Neural progenitor cell (in vitro differentiated cells): ENCODE data around the gene SLC9A3. TPM values are rescaled to one million over a fixed set of nuclear protein-coding genes. Genes with fewer than 3 reads are reported as not detected.

Experiments
- DNase-seq: peaks from one replicate; pipeline ENCODE4 v3.0.0-alpha.2; 2016; ENCODE audit warnings: low spot score
- H2AFZ ChIP-seq: fragments of 200-600 bp; sonication (generic); replicated peaks from 2 replicates; pipeline ENCODE4 v1.6.1; 2016; ENCODE audit warnings: antibody characterized with exemption
- H3F3A ChIP-seq: fragments of 200-600 bp; sonication (generic); 2 replicates; pipeline ENCODE4 v1.6.1; 2016; ENCODE audit warnings: antibody characterized with exemption, low read depth
- H3K27ac ChIP-seq: fragments of 200-600 bp; sonication (generic); 2 replicates; pipeline ENCODE4 v1.5.1; 2016; ENCODE audit warnings: mild to moderate bottlenecking
- H3K27me3 ChIP-seq: fragments of 200-600 bp; sonication (generic); 2 replicates; pipeline ENCODE4 v1.6.1; 2016; ENCODE audit warnings: mild to moderate bottlenecking, moderate library complexity
- H3K36me3 ChIP-seq: fragments of 200-600 bp; sonication (generic); 2 replicates; pipeline ENCODE4 v1.5.1; 2016
- H3K4me1 ChIP-seq: fragments of 200-600 bp; sonication (generic); 2 replicates; pipeline ENCODE4 v1.6.1; 2016; ENCODE audit warnings: mixed run types
- H3K4me2 ChIP-seq: fragments of 200-600 bp; sonication (generic); 2 replicates; pipeline ENCODE4 v1.6.1; 2016
- H3K4me3 ChIP-seq: fragments of 200-600 bp; sonication (generic); 2 replicates; pipeline ENCODE4 v1.5.1; 2016
- H3K79me2 ChIP-seq: fragments of 200-600 bp; sonication (generic); 2 replicates; pipeline ENCODE4 v1.6.1; 2016; ENCODE audit warnings: low read depth
- H3K9ac ChIP-seq: fragments of 200-600 bp; sonication (generic); 2 replicates; pipeline ENCODE4 v1.6.1; 2016
- H3K9me3 ChIP-seq: fragments of 200-600 bp; sonication (generic); 2 replicates; pipeline ENCODE4 v1.5.1; 2016; ENCODE audit warnings: low read depth
- H4K20me1 ChIP-seq: fragments of 200-600 bp; sonication (generic); 2 replicates; pipeline ENCODE4 v1.6.1; 2016; ENCODE audit warnings: low read depth
- H3K27ac Mint-ChIP-seq: 3 replicates; pipeline ENCODE4 v1.8.0; 2021; ENCODE audit warnings: mixed read lengths
- H3K27me3 Mint-ChIP-seq: 2 replicates; pipeline ENCODE4 v1.8.0; 2022; ENCODE audit warnings: low read depth, mild to moderate bottlenecking, inconsistent platforms, moderate library complexity, mixed read lengths; ENCODE audit not compliant: insufficient read depth
- H3K36me3 Mint-ChIP-seq: 3 replicates; pipeline ENCODE4 v1.8.0; 2021; ENCODE audit warnings: mixed read lengths
- H3K4me1 Mint-ChIP-seq: 3 replicates; pipeline ENCODE4 v1.8.0; 2021; ENCODE audit warnings: mixed read lengths
- H3K4me3 Mint-ChIP-seq: 3 replicates; pipeline ENCODE4 v1.8.0; 2021; ENCODE audit warnings: mild to moderate bottlenecking, moderate library complexity, mixed read lengths
- H3K9me3 Mint-ChIP-seq: 3 replicates; pipeline ENCODE4 v1.8.0; 2020; ENCODE audit warnings: mixed read lengths
- EZH2 ChIP-seq: fragments of 200-600 bp; sonication (generic); IDR thresholded peaks from 2 replicates; pipeline ENCODE4 v1.6.1; 2017; ENCODE audit warnings: antibody characterized with exemption, mild to moderate bottlenecking, moderate library complexity
- EZH2phosphoT487 ChIP-seq: fragments of 200-600 bp; sonication (generic); IDR thresholded peaks from 2 replicates; pipeline ENCODE4 v1.6.1; 2017; ENCODE audit warnings: antibody characterized with exemption
- total RNA-seq: library from RNA; depleted of rRNA; stranded (reverse); fragments of >200 nt; gene quantifications from 2 replicates; pipeline ENCODE4 v1.2.3, GENCODE V29; 2015; ENCODE audit warnings: low replicate concordance
- TF ChIP-seq, protein P1 (sequence below): fragments of 200-600 bp; sonication (generic); IDR thresholded peaks from 2 replicates; pipeline ENCODE4 v1.5.1; 2017; ENCODE audit warnings: antibody characterized with exemption, mild to moderate bottlenecking

Gene SLC9A3
- total RNA-seq, 1 donor from 2014 or later = 1.4 TPM

DNA sequence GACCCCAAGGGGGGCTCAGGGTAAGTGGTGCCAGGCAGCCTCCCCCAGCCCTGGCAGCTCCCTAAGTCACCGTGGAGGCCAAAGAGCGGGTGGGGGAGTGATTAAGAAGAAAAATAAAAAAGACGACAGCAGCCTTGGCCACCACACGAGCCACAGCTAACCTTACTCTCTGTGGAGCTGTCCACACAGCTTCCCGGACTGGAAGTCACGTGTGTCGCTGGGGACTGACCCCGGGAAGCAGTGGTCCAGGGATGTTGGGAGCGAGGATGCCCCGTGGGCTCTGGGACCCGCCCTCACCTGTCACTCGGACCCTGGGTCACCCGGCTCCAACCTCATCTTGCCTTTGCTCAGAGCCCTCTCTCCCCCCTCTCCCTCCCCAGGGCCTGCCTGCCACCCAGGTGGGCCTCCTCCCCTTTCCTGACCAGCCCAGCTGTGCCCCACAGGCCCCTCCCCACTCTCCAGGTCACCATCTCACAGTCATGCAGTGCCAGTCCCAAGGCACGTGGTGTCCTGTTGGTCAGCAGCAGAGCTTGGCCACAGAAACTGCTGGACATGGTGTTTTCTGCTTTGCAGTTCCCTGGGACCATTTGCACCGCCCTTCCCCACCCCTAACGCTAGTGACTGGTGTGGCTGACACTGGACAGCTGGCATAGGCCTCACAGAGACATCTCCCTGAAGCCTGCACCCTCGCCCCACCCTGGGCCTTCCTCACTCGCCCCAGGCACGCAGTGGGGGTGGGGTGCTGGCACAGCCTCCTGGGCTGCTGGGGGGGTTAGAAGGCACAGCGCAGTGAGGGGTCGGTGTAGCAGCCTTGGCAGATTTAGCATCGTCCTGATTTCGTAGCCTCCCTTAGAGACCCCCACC lies 91.1 kb downstream of the SLC9A3 start:
- no peaks in the 10 kb centered on the region for H3K9me3 Mint-ChIP-seq
- H3K27ac ChIP-seq = no peak overlapping the region
- H3K27ac Mint-ChIP-seq = no peak overlapping the region
- no peak overlapping the region for H3K4me3 ChIP-seq
- no peaks in the 10 kb centered on the region for H3K36me3 ChIP-seq
- H4K20me1 ChIP-seq = no peaks in the 10 kb centered on the region
- peaks cover 3% of the 10 kb centered on the region for H3K36me3 Mint-ChIP-seq
- peaks cover 2% of the 10 kb centered on the region for H3K27me3 Mint-ChIP-seq
- no peaks in the 10 kb centered on the region for H3F3A ChIP-seq
- H3K79me2 ChIP-seq = no peaks in the 10 kb centered on the region
- H3K4me1 ChIP-seq = no peaks in the 10 kb centered on the region
- H2AFZ ChIP-seq = no peak overlapping the region
- peaks cover 15% of the 10 kb centered on the region for H3K4me1 Mint-ChIP-seq
- H3K4me3 Mint-ChIP-seq = no peak overlapping the region
- no peak overlapping the region for H3K4me2 ChIP-seq
- no peak for DNase-seq
- H3K27me3 ChIP-seq = no peaks in the 10 kb centered on the region
- no peak overlapping the region for H3K9ac ChIP-seq
- TF ChIP-seq, protein P1, sequence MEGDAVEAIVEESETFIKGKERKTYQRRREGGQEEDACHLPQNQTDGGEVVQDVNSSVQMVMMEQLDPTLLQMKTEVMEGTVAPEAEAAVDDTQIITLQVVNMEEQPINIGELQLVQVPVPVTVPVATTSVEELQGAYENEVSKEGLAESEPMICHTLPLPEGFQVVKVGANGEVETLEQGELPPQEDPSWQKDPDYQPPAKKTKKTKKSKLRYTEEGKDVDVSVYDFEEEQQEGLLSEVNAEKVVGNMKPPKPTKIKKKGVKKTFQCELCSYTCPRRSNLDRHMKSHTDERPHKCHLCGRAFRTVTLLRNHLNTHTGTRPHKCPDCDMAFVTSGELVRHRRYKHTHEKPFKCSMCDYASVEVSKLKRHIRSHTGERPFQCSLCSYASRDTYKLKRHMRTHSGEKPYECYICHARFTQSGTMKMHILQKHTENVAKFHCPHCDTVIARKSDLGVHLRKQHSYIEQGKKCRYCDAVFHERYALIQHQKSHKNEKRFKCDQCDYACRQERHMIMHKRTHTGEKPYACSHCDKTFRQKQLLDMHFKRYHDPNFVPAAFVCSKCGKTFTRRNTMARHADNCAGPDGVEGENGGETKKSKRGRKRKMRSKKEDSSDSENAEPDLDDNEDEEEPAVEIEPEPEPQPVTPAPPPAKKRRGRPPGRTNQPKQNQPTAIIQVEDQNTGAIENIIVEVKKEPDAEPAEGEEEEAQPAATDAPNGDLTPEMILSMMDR = no peak
- no peak for TF ChIP-seq EZH2
- H3K9me3 ChIP-seq = no peaks in the 10 kb centered on the region

DNA sequence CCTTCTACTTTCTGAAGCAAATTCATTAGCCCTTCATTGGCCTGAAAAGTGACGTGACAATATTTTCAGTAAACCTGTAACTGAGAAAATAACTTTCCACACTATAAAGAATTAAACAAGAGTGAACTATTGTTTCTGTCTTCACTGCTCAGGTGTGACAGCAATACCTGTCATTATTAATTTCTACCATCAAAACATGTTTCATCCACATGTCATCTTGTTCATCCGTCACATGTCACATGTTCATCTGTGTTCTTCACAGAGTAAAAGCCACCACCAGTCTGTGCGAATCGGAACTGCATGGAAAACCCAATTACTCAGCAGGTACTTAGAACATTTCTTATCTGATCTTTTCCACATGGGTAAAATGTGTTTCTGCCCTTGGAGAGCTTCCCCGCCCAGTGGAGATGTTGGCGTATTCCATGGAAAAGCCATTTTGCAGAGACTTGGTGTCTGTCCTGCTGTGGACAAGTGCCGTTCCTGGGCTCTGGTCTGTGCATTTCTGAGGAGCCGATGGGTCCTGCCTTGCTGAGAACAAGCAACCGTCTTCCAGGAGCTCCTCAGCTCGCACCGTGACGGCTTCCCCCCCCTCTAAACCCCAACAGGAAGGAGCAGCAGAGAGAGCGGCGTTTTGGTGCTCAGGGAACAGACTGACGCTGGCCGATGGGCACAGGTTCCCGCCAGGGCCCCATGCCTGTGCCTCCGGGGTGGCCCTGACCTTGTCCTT lies 91.9 kb downstream of the SLC9A3 start:
- H3F3A ChIP-seq = no peaks in the 10 kb centered on the region
- no peaks in the 10 kb centered on the region for H3K4me1 ChIP-seq
- no peak overlapping the region for H3K4me3 Mint-ChIP-seq
- H3K27me3 ChIP-seq = no peaks in the 10 kb centered on the region
- TF ChIP-seq EZH2phosphoT487 (no peak), EZH2 (no peak)
- TF ChIP-seq, protein P1 = no peak
- no peaks in the 10 kb centered on the region for H3K79me2 ChIP-seq
- H3K27ac Mint-ChIP-seq = no peak overlapping the region
- peaks cover 3% of the 10 kb centered on the region for H3K9me3 Mint-ChIP-seq
- no peaks in the 10 kb centered on the region for H4K20me1 ChIP-seq
- no peak overlapping the region for H3K27ac ChIP-seq
- no peaks in the 10 kb centered on the region for H3K9me3 ChIP-seq
- no peak overlapping the region for H3K4me2 ChIP-seq
- H3K36me3 Mint-ChIP-seq = peaks cover 3% of the 10 kb centered on the region
- H3K9ac ChIP-seq = no peak overlapping the region
- H3K27me3 Mint-ChIP-seq = peaks cover 4% of the 10 kb centered on the region
- no peak overlapping the region for H3K4me3 ChIP-seq
- no peak for DNase-seq
- peaks cover 17% of the 10 kb centered on the region for H3K4me1 Mint-ChIP-seq
- H2AFZ ChIP-seq = no peak overlapping the region
- H3K36me3 ChIP-seq = no peaks in the 10 kb centered on the region

DNA sequence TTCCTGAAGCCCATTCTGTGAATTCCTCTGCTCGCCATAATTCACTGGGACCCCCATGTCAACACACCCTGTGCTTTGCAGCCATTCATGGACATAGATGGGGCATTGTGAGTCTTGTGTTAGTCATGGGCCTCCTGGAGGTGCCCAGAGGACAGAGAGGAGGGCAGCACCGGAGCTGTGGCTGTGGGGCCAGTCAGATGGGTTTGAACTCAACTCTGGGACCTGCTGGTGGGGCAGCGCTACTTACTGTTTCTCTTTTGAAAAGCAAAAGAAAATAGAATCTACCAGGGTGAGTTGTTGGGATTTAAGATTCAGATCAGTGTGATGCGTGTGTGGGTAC lies 92.6 kb downstream of the SLC9A3 start:
- no peaks in the 10 kb centered on the region for H3K9me3 ChIP-seq
- no peaks in the 10 kb centered on the region for H3F3A ChIP-seq
- no peaks in the 10 kb centered on the region for H3K79me2 ChIP-seq
- H3K4me1 Mint-ChIP-seq = peaks cover 17% of the 10 kb centered on the region
- H3K36me3 Mint-ChIP-seq = peaks cover 3% of the 10 kb centered on the region
- peaks cover 3% of the 10 kb centered on the region for H3K9me3 Mint-ChIP-seq
- H3K9ac ChIP-seq = no peak overlapping the region
- H2AFZ ChIP-seq = no peak overlapping the region
- H3K27me3 Mint-ChIP-seq = peaks cover 4% of the 10 kb centered on the region
- no peaks in the 10 kb centered on the region for H3K36me3 ChIP-seq
- no peak overlapping the region for H3K4me3 ChIP-seq
- H3K27ac Mint-ChIP-seq = no peak overlapping the region
- H3K4me3 Mint-ChIP-seq = no peak overlapping the region
- no peak overlapping the region for H3K27ac ChIP-seq
- no peaks in the 10 kb centered on the region for H3K27me3 ChIP-seq
- TF ChIP-seq EZH2phosphoT487 (no peak), EZH2 (no peak)
- TF ChIP-seq, protein P1 = no peak
- no peak for DNase-seq
- no peaks in the 10 kb centered on the region for H4K20me1 ChIP-seq
- H3K4me2 ChIP-seq = no peak overlapping the region
- H3K4me1 ChIP-seq = no peaks in the 10 kb centered on the region
